ENCODE results near the gene COX19. TPM values are rescaled to one million over a fixed set of nuclear protein-coding genes. Genes with fewer than 3 reads are reported as not detected.

Gene COX19
- total RNA-seq, 1 experiment from 2014 or later: 28.9 TPM

GRCh38 chr7:982511-983003, 7.2 kb upstream of the COX19 start:
- Histone ChIP-seq H3K27ac (no peak overlapping the region), H2AFZ (no peak overlapping the region), H3K36me3 (ENCODE audit: low read depth) (no peaks in the 10 kb centered on the region), H3K9me2 (ENCODE audit: insufficient read depth) (no peaks in the 10 kb centered on the region), H3F3A (ENCODE audit: insufficient read depth, low read depth) (peaks cover 15% of the 10 kb centered on the region; the same call in 1 of the 2 replicates), H3K79me2 (ENCODE audit: low read depth) (no peaks in the 10 kb centered on the region), H4K20me1 (ENCODE audit: insufficient read depth) (0 out of 2 replicates have a peak, but pooled peaks cover 6% of the 10 kb centered on the region), H3K9me3 (ENCODE audit: insufficient read depth, low read depth) (no peaks in the 10 kb centered on the region), H3K4me1 (replicated peaks; ENCODE audit: insufficient read depth) (no peaks in the 10 kb centered on the region), H3K4me2 (no peak overlapping the region), H3K27me3 (ENCODE audit: insufficient read depth, low read depth) (no peaks in the 10 kb centered on the region), H3K4me3 (no peak overlapping the region)
- ChIA-PET POLR2A (ENCODE audit: unreplicated experiment) (no interaction called here), CTCF (interaction anchor here (0.6 kb wide), 1 partner anchor 193 kb away, joined by 7 read pairs; no protein-coding TSS in a partner anchor)
- intact Hi-C loops (cut with micrococcal nuclease; ENCODE audit: unreplicated experiment): no loop called here
- DNase-seq: no peak
- BruUV-seq (replicated peaks): no TSS peak
- TF ChIP-seq EZH2 (IDR thresholded peaks at IDR 0.05; ENCODE audit: low read depth): no peak

GRCh38 chr7:981793-982510, 6.6 kb upstream of the COX19 start:
- H3K9me3 ChIP-seq (ENCODE audit: insufficient read depth, low read depth): no peaks in the 10 kb centered on the region
- H3F3A ChIP-seq (ENCODE audit: insufficient read depth, low read depth): peaks cover 15% of the 10 kb centered on the region; the same call in 1 of the 2 replicates
- no peak overlapping the region for H2AFZ ChIP-seq
- TF ChIP-seq CTCF (conservative IDR thresholded peaks at IDR 0.05): no peak
- no peak for TF ChIP-seq EZH2 (IDR thresholded peaks at IDR 0.05; ENCODE audit: low read depth)
- POLR2A ChIA-PET (ENCODE audit: unreplicated experiment): no interaction called here
- intact Hi-C loops (cut with micrococcal nuclease; ENCODE audit: unreplicated experiment): no loop called here
- no peaks in the 10 kb centered on the region for H3K36me3 ChIP-seq (ENCODE audit: low read depth)
- no peaks in the 10 kb centered on the region for H3K27me3 ChIP-seq (ENCODE audit: insufficient read depth, low read depth)
- no peak overlapping the region for H3K27ac ChIP-seq
- H3K79me2 ChIP-seq (ENCODE audit: low read depth): no peaks in the 10 kb centered on the region
- CTCF ChIA-PET: no interaction called here
- no TSS peak for BruUV-seq (replicated peaks)
- no peaks in the 10 kb centered on the region for H3K9me2 ChIP-seq (ENCODE audit: insufficient read depth)
- H4K20me1 ChIP-seq (ENCODE audit: insufficient read depth): 0 out of 2 replicates have a peak, but pooled peaks cover 6% of the 10 kb centered on the region
- H3K4me3 ChIP-seq: no peak overlapping the region
- H3K4me2 ChIP-seq: no peak overlapping the region
- DNase-seq: no peak
- H3K4me1 ChIP-seq (replicated peaks; ENCODE audit: insufficient read depth): no peaks in the 10 kb centered on the region

GRCh38 chr7:979886-980571, 4.7 kb upstream of the COX19 start:
- no TSS peak for BruUV-seq (replicated peaks)
- H3K79me2 ChIP-seq (ENCODE audit: low read depth): peaks cover 3% of the 10 kb centered on the region

More at GRCh38 chr7:979886-980571, 4.7 kb upstream of the COX19 start:
- Histone ChIP-seq H3K4me3 (no peak overlapping the region), H4K20me1 (ENCODE audit: insufficient read depth) (no peaks in the 10 kb centered on the region), H3K9me3 (ENCODE audit: insufficient read depth, low read depth) (no peaks in the 10 kb centered on the region), H3K4me2 (no peak overlapping the region), H3K36me3 (ENCODE audit: low read depth) (no peaks in the 10 kb centered on the region), H3K27ac (no peak overlapping the region), H3K9me2 (ENCODE audit: insufficient read depth) (no peaks in the 10 kb centered on the region), H3K27me3 (ENCODE audit: insufficient read depth, low read depth) (no peaks in the 10 kb centered on the region), H2AFZ (no peak overlapping the region), H3F3A (ENCODE audit: insufficient read depth, low read depth) (0 out of 2 replicates have a peak, but pooled peaks cover 3% of the 10 kb centered on the region), H3K4me1 (replicated peaks; ENCODE audit: insufficient read depth) (0 out of 2 replicates have a peak, but pooled peaks cover 3% of the 10 kb centered on the region)
- CTCF ChIA-PET: no interaction called here
- DNase-seq: no peak
- intact Hi-C loops (cut with micrococcal nuclease; ENCODE audit: unreplicated experiment): no loop called here
- POLR2A ChIA-PET (ENCODE audit: unreplicated experiment): no interaction called here
- no peak for TF ChIP-seq EZH2 (IDR thresholded peaks at IDR 0.05; ENCODE audit: low read depth)
- TF ChIP-seq CTCF (conservative IDR thresholded peaks at IDR 0.05): no peak
